Keratinocyte (primary cell): ENCODE measurements around the gene BAIAP2.
"Not testable (repeated sequence)": the region's sequence is repeated elsewhere in the genome, so short reads cannot be mapped to it uniquely, and the experiment has no call there.

Experiments used
- CTCF ChIP-seq, 3 experiments: IDR thresholded peaks in 1 of 3; conservative IDR thresholded peaks in 1 of 3; optimal IDR thresholded peaks in 1 of 3; 2 replicates in 2 of 3; 3 replicates in 1 of 3; pipeline versions ENCODE3 to v1.5.1; 2011; ENCODE audit warnings: low read length in 3 of 3, mild to moderate bottlenecking in 3 of 3, moderate library complexity in 2 of 3, control low read depth in 1 of 3, inconsistent platforms in 1 of 3; ENCODE audit not compliant: insufficient read depth in 2 of 3; ENCODE audit errors: extremely low read depth in 1 of 3
- EZH2 ChIP-seq: IDR thresholded peaks from one replicate; pipeline ENCODE4 v1.6.1; 2012; ENCODE audit warnings: inconsistent platforms, mild to moderate bottlenecking, low read length, moderate library complexity

GRCh38 chr17:81017330-81017729 is 17.6 kb upstream of the BAIAP2 start:
- not testable (repeated sequence) for TF ChIP-seq CTCF (optimal IDR thresholded peaks at IDR 0.05 in 1 of 3, IDR thresholded peaks at IDR 0.05 in 1 of 3, conservative IDR thresholded peaks at IDR 0.05 in 1 of 3; ENCODE audit: extremely low read depth in 1 of 3, insufficient read depth in 2 of 3, low read length in 3 of 3); EZH2
